Measurements from ENCODE around the gene MTARC2. TPM values are rescaled to one million over a fixed set of nuclear protein-coding genes. Genes with fewer than 3 reads are reported as not detected.
"Not testable (repeated sequence)": the region's sequence is repeated elsewhere in the genome, so short reads cannot be mapped to it uniquely, and the experiment has no call there.

Gene MTARC2
- 14.9 TPM for polyA plus RNA-seq (ENCODE audit: insufficient read length)

GRCh38 chr1:220748089-220748934, at the start of gene MTARC2:
MTARC2 (plus strand) TSS chr1:220748322; CDS start chr1:220748532, 210 bp downstream.
- peak; percentile 58 for DNase-seq (ENCODE audit: low read depth)

DNA sequence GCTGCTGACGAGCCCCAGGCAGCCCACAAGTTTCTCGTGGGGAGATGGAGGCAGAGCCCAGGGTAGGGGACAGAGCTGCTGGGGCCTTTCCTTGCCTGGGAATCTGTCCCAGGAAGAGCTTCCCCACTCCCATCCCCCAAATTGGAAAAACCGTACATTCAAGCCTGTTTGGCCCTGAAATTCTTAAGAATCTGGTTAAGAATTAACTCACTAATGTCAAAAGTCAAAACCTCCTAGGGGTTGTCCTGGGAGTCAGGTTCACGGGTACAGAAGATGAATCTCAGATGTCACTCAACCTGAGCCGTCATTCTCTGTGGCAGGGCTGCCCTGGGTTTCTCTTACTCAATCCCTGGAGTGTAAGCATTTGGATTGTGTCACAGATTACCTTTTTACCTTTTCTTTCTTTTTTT, 49.5 kb upstream of the MTARC2 start:
- DNase-seq (ENCODE audit: low read depth) = no peak

- no peak for DNase-seq (ENCODE audit: low read depth)
Measured at GRCh38 chr1:220699044-220699443, 49.1 kb upstream of the MTARC2 start.

DNA sequence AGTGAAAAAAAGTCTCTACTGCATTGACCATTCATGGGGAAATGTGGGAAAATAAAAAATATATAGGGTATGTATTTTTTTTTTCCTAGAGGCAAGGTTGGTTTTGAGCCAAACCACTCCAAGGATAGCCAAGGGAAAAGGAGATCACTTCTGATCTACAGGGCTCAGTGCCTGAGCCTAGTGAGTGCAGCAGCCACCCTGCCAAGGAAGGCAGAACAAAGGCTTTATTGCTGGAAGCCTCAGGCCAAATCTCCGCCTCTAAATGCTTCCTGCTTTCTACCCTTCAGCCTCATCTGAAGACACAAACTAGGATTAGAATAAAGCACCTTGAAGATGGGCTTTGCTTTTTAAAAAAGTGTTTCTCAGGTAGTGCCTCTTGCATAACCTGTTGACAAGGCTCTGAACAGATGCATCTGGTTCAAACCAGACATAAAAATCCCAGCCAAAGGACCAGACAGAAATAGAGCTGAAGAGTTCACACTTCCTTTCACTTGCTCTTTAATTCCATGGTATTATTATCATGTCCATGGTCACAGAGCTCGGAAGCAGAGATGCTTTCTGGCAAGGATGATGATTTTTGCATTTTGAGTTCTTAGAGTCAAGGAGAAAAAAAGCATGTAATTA, 47.5 kb upstream of the MTARC2 start:
- peak; percentile 13 for DNase-seq (ENCODE audit: low read depth)

DNA sequence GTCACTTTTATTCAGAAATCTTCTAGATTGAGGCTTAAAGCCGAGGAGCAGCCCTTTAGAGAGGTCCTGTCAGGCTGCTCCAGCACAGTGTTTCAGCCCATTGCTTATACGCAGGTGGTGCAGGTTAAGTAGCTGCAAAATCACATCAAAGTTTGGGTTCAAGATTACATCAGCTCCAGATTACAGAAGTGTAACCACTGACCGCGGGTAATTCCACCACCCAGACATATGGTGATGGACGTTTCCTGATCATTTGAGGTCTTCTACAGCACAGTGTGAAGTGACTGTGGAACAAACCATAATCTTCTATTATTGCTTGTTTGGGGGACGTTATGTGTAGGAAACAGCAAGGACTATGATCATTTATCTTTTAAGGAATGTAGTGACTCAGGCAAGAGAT, 46.1 kb upstream of the MTARC2 start:
- no peak for DNase-seq (ENCODE audit: low read depth)

- DNase-seq (ENCODE audit: low read depth) = no peak
Measured at GRCh38 chr1:220702733-220703270, 45.3 kb upstream of the MTARC2 start.

DNA sequence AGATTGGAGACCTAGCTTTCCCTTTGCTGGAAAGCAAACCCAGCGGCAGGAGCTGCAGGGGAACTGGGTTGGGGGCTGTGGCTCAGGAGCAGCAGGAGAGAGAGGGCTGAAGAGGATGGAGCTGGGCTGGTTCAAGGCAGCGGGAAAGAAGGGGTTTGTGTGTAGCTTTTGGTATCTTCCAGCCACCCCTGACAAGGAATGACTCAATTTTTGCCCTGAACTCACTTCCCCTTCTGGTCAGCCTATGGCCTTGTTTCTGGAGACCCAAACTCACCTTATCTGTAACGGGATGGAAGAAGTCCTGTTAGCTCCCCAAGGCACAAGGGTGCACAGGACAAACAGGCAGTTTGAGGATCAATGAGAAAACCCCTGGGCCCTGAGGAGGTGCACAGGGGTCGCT, 44.8 kb upstream of the MTARC2 start:
- no peak for DNase-seq (ENCODE audit: low read depth)

GRCh38 chr1:220705782-220706181, 42.3 kb upstream of the MTARC2 start:
- no peak for DNase-seq (ENCODE audit: low read depth)

- no peak for DNase-seq (ENCODE audit: low read depth)
Measured at GRCh38 chr1:220706480-220706879, 41.6 kb upstream of the MTARC2 start.

- no peak for DNase-seq (ENCODE audit: low read depth)
Measured at GRCh38 chr1:220707160-220707559, 41.0 kb upstream of the MTARC2 start.

- DNase-seq (ENCODE audit: low read depth) = no peak
Measured at GRCh38 chr1:220708244-220708643, 39.9 kb upstream of the MTARC2 start.

GRCh38 chr1:220708936-220709801, 39.0 kb upstream of the MTARC2 start:
- DNase-seq (ENCODE audit: low read depth) = no peak

DNA sequence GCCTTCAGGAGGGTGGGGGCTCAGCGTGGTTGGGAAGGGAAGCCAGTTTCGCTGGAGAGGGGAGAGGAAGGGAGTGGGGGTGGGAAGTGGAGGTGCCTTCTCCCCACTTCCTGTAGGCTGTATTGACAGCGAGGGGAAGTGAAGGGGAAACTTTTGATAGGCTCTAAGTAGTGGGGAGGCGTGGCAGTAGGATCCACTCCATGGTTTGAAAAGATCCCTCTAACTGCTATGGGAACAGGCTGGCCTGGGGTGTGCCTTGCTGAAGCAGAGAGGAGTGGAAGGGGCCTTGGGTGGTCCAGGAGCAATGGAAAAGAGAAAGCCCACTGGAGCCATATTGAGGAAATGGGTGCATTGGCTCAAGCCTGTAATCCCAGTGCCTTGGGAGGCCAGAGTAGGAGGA, 37.8 kb upstream of the MTARC2 start:
- no peak for DNase-seq (ENCODE audit: low read depth)

DNA sequence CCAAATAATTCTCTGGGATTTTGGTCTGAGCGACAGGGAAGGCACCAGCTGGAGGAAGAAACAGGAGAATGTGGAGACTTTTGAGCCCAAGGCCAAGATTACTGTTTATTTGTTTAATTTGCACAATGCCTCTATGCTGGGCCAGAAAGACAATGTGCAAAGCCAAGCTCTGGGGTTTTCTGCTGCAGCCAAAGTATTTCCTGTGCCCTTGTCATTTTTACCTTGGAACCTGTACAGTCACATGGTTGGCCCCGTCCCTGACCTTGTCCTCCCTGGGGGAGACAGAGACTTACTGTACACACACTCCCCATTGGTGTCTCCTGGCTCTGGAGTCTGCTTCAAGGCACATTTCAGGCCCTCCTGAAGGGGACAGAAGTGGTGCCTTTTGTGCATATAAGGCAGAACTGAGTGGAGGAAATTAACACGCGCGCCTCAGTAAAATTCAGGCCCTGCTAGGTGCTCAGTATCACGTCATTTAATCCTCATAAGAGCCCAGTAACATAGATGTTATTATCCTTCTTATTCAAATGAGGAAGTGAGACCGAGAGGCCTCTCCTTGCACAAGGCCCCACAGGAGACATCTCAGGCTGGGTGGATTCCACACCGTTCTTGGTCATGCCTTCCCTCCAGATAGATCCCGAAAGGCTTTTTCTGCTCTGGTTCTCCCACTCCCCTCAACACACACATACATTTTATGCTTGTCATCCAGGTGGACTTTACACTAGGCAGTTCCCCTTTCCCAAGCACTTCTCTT, 36.9 kb upstream of the MTARC2 start:
- no peak for DNase-seq (ENCODE audit: low read depth)

- DNase-seq (ENCODE audit: low read depth) = not testable (repeated sequence)
Measured at GRCh38 chr1:220715986-220716385, 32.1 kb upstream of the MTARC2 start.

- DNase-seq (ENCODE audit: low read depth) = no peak
Measured at GRCh38 chr1:220717800-220718640, 30.1 kb upstream of the MTARC2 start.

DNA sequence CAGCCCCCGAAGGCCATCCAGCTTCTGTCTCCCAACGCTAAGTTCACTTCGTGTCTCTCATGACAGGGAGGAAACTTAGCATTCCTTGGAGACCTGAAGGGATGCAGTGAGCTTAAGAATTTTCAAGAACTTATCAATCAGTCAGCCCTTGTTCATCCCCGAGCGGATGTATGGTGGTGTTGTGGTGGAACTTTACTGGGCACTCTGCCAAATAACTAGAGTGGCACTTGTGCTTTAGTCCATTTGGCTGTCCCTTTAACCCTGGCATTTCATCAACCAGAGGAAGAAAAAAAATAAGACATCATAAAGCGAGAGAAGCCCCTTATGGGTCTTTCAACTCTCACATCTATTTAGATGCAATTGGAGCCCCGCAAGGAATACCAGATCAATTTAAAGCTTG, 26.9 kb upstream of the MTARC2 start:
- DNase-seq (ENCODE audit: low read depth) = not testable (repeated sequence)

DNA sequence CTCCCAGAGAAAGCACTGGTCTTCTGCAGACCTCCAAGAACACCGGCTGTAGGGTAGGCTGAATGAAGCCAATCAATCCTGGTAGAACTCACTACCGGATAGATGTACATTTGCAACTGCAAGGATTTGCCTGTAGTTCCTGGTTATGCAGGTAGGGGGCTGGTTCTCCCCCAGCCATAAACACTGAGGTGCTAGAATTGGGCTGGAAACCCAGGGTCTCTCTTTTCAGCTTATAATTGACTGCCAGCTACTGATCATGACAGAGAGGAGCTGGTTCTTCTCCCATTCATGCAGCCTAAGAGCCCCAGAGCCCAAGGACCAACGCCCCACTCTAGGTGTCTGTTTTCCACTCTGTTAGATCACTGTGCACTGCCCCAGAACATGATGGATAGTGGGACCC, 21.5 kb upstream of the MTARC2 start:
- no peak for DNase-seq (ENCODE audit: low read depth)

GRCh38 chr1:220727519-220727918, 20.6 kb upstream of the MTARC2 start:
- DNase-seq (ENCODE audit: low read depth) = no peak

DNA sequence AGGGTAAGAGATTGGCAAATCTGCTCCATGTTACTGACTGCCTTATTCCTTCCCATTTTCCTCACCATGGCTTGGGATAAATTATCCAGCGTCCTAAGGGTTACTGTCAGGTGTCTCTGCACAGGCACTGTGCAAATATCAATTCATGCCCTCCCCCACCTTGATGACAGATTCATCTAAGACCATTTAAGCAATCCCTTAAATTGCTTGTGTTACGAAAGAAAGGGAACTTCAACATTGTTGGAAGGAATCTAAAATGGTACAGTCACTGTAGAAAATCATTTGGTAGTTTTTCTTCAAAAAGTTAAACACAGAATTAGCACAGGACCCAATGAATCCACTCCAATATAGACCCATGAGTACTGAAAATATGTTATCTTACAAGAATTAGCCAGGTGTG, 17.6 kb upstream of the MTARC2 start:
- no peak for DNase-seq (ENCODE audit: low read depth)

All from forelimb muscle (tissue), 1 donor.